Pulmonary artery endothelial cell (primary cell): ENCODE results near the gene C1QTNF6. TPM values are rescaled to one million over a fixed set of nuclear protein-coding genes. Genes with fewer than 3 reads are reported as not detected.

Experiments used
- DNase-seq: peaks from one replicate; pipeline ENCODE4 v3.0.0-alpha.2; 2011; ENCODE audit warnings: low read depth, low spot score
- total RNA-seq: library from RNA; depleted of rRNA; stranded (reverse); fragments of >200 nt; gene quantifications from 2 replicates; pipeline ENCODE4 v1.2.3, GENCODE V29; 2014

The C1QTNF6 gene
- total RNA-seq, 1 donor from 2014 or later: 16.5 TPM

GRCh38 chr22:37190262-37190780 lies 2.3 kb upstream of the C1QTNF6 start:
- DNase-seq: no peak

DNA sequence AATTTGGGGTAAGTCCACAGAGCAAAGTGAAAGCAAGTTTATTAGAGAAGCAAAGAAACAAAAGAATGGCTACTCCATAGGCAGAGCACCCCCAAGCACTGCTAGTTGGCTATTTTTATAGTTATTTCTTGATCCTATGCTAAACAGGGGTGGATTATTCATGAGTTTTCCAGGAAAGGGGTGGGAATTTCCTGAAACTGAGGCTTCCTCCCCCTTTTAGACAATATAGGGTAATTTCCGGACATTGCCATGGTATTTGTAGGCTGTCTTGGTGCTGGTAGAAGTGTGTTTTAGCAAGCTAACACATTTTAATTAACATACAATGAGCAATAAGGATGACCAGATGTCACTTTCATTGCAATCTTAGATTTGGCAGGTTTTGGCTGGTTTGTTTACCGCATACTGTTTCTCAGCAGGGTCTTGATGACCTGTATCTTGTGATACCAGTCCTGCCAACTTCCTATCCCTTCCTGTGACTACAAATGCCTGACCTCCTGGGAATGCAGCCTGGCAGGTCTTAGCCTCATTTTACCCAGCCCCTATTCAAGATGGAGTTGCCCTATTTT lies 937 bp upstream of the C1QTNF6 start:
- peak; percentile 74 for DNase-seq

GRCh38 chr22:37187552-37187890 lies 526 bp downstream of the C1QTNF6 start:
- DNase-seq: no peak

DNA sequence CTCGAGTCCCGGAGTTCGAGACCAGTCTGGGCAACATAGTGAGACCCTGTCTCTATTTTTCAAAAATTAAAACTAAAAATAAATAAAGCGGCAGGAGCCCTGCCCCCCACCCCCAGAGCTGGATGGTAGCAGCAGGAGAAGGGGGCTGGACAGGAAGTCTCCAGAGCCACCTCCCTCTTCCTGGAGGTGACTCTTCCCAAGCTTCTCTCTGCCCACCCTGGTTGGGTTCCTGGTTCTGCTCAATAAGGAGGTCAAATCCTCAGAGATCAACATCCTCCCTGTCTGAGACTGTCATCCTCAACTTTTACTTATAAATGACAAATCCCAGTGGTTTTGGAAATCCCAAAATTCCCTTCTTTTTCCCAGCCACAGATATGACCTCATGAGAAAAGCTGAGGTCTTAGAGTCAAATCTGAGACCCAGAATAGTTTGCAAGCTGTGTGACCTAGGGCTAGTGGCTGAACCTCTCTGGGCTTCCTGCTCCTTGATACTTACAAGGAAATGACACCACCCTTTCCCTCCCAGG lies 987 bp downstream of the C1QTNF6 start:
- no peak for DNase-seq

GRCh38 chr22:37186228-37186996 lies 1.6 kb downstream of the C1QTNF6 start:
- DNase-seq: peak; percentile 80

DNA sequence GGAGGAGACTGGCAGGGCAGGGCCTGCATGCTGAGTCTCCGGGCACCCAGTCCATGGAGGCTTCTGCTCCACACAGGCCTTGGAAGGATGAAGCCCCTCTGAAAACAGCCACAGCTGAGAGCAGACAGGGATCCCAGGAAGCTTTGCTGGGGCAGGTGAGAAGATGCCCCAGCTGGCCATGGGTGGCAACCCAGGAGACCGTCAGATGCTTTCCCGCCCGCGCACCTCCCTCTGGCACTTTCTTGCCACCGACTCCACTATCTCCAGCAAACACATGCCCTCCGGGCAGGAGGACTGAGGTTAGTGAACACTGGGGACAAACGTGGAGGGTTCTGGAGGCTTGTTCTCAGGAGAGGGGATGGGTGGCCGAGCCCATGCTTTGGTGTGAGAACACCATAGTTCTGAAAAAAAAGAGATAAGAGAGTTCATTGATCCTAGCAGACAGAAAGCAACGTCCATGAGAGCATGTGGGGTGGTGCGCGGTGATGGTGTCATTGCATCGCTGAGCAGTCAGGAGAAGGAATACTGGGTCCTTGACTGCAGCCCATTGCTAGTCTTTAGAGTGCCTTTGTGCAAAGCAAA lies 2.3 kb downstream of the C1QTNF6 start:
- no peak for DNase-seq

- DNase-seq: no peak
These were observed 3.1 kb downstream of the C1QTNF6 start for GRCh38 chr22:37184816-37185541.

GRCh38 chr22:37184380-37184755 lies 3.7 kb downstream of the C1QTNF6 start:
- no peak for DNase-seq

GRCh38 chr22:37183432-37184379 lies 4.3 kb downstream of the C1QTNF6 start:
- DNase-seq: no peak

DNA sequence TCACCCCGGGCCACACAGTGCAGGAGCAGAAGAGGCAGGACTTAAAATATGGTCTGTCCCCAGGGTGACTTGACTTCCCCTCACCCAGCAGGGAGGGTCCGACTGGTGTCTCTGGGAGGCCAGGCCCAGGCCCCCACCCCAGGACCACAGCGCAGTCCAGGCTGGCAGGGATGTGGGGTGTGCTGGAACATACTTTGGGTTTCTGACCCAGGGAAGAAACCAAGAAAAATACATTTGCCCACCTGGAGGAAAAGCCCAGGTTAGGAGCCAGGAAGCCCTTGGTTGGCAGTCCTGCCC lies 5.2 kb downstream of the C1QTNF6 start:
- no peak for DNase-seq

GRCh38 chr22:37182101-37182948 lies 5.7 kb downstream of the C1QTNF6 start:
- no peak for DNase-seq

DNA sequence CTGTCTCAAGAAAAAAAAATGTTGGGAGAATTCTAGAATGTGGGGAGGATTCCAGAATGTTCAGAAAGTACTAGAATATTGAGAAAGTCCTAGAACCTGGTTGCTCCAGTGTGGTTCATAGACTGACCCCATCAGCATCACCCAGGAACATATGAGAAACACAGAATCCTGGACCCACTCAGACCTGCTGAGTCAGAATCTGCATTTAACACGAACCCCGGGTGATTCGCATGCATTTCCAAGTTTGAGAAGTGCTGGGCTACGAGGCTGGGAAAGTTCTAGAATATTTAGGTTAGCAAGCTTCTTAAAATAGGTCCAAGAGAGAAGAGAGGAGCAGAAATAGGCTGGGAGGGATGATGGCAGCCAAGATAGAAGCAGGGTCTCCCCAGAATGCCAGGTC lies 6.4 kb downstream of the C1QTNF6 start:
- no peak for DNase-seq

DNA sequence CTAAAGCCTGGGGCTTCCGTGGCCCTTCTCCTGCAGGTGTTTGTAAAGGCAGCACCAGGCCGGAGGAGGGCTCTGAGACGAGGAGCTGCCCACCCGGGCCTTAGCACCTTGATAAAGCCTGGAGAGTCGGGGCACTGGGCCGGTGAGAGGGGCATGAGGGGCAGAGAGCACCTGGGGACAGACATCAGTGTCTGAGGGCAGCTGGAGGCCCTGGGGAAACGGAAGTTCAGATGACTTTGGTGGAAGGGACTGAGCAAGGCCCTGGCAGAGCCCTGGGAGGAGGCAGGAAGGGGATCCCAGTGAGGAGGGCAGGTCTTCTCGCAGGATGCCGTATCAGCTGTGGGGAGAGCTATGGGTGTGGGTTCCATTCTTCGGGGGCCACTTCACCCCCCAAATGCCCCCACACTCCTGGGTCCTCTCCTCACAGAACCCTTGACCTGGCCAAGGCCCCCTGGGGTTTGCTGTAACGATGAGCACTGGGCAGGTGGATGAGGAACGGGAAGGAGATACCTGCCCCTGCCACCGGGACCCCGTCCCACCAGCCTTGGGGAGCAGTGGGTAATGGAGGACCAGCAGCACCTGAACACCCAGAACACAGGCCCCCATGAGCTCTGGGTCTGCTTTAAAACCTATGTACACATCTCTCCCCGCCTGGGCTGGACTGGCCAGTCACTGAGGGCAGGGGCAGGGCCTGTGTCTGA lies 7.4 kb downstream of the C1QTNF6 start:
- DNase-seq: no peak

- DNase-seq: no peak
These were observed 8.2 kb downstream of the C1QTNF6 start for GRCh38 chr22:37179622-37180420.

DNA sequence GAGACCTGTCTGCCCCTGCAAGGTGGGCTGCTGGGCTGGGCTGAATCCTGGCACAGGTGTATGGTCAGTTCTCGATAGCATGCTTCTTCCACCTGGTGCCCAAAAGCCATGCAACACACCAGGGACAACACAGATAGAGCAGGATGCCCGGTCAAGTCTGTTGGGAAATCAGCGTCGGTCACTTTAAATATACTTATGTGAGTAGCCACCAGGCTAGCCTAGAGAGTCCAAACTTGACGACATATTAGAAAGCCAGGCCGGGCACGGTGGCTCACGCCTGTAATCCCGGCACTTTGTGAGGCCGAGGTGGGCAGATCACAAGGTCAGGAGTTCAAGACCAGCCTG lies 8.9 kb downstream of the C1QTNF6 start:
- no peak for DNase-seq

- no peak for DNase-seq
These were observed 9.5 kb downstream of the C1QTNF6 start for GRCh38 chr22:37178350-37179125.

- no peak for DNase-seq
These were observed 10.3 kb downstream of the C1QTNF6 start for GRCh38 chr22:37177755-37178154.

DNA sequence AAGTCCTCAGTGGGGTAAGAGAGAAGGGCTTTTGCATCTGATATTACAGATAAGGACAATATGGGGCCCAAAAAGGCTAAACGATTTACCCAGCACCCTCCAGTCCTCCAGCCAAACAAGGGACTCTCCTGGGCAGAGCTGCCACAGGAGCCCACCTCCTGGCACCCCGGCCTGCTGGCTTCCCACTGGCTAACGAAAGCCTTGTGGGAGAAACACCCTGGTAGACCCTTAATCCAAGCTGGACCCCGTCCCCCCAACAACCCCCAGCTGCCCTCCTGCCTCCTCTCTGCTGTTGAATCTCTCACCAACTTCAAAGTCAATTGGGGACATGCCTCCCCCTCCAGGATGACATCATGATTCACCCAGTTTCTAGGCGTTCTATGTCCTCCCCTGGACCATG lies 10.8 kb downstream of the C1QTNF6 start:
- DNase-seq: no peak
